Aortic smooth muscle cell (primary cell): ENCODE measurements around the gene ISLR2. TPM values are rescaled to one million over a fixed set of nuclear protein-coding genes. Genes with fewer than 3 reads are reported as not detected.

Experiments used
- total RNA-seq: library from RNA; depleted of rRNA; stranded (reverse); fragments of >200 nt; gene quantifications from 2 replicates; pipeline ENCODE4 v1.2.3, GENCODE V29; 2014

ISLR2 gene, protein sequence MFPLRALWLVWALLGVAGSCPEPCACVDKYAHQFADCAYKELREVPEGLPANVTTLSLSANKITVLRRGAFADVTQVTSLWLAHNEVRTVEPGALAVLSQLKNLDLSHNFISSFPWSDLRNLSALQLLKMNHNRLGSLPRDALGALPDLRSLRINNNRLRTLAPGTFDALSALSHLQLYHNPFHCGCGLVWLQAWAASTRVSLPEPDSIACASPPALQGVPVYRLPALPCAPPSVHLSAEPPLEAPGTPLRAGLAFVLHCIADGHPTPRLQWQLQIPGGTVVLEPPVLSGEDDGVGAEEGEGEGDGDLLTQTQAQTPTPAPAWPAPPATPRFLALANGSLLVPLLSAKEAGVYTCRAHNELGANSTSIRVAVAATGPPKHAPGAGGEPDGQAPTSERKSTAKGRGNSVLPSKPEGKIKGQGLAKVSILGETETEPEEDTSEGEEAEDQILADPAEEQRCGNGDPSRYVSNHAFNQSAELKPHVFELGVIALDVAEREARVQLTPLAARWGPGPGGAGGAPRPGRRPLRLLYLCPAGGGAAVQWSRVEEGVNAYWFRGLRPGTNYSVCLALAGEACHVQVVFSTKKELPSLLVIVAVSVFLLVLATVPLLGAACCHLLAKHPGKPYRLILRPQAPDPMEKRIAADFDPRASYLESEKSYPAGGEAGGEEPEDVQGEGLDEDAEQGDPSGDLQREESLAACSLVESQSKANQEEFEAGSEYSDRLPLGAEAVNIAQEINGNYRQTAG
- not detected in 2 replicates for total RNA-seq

DNA sequence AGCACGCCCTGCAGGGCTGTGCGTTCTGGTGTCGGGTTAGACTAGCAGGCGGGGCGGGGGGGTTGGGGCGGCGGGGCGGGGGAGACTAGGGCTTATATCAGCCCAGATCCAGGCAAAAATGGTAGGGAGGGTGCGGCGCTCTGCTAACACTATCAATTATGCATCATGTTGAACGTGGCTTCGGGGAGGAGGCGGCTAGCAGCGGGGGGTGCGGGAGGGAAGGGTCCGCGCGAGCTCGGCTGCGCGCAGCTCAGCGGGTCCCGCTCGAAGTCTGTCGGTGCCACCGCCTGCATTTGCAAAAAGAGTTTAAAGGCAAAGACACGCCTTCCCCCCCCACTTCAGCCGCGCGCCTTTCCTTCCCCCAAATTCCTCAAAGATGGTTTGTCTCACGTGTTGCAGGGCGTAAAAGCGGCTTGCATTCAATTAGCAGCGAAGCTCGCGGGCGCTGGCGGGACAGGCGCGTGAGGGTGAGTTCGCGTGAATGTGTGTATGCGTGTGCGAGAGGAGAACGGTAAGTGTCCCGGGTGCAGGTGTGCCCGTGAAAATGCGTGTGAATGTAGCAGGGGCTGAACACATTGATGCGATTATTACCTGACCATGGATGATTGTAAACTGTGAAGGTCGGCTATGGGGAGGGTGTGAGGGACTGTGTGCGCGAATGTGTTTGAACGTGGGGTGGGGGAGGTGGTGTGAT lies at the start of gene ISLR2:
Gene ISLR2, plus strand, starts transcription at position 432 of the 694 bp plus-strand sequence. CDS start 2,169 bp downstream, outside the sequence.

GRCh38 chr15:74082450-74082849 lies 47.9 kb upstream of the ISLR2 start, which contains the start of gene GOLGA6A:
GOLGA6A (minus strand) TSS chr15:74082550; CDS start chr15:74082509, 41 bp downstream.

GRCh38 chr15:74173380-74174218 lies 43.2 kb downstream of the ISLR2 start, which contains the start of gene ISLR:
ISLR (plus strand) TSS chr15:74173710; CDS start chr15:74174859, 1,149 bp downstream.

Other genes starting within 250 kb of the ISLR2 start
- gene LOXL1, start 204.1 kb upstream of the ISLR2 start, total RNA-seq, result 186 and 204 TPM in 2 replicates
- 22.4 and 24.7 TPM in 2 replicates for gene STOML1, start 138.3 kb upstream of the ISLR2 start, total RNA-seq
- 21.3 and 44.0 TPM in 2 replicates for gene PML, start 135.9 kb upstream of the ISLR2 start, total RNA-seq
- not detected in 2 replicates for gene GOLGA6A, start 48.0 kb upstream of the ISLR2 start, total RNA-seq
- gene ISLR, start 43.1 kb downstream of the ISLR2 start, total RNA-seq, result 69.2 and 95.8 TPM in 2 replicates
- gene STRA6, start 72.2 kb downstream of the ISLR2 start, total RNA-seq, result 0.06 and 0.26 TPM in 2 replicates
- 0.06 TPM in 1 of 2 replicates, not detected in the other for gene CCDC33, start 105.7 kb downstream of the ISLR2 start, total RNA-seq
- 0.12 and 0.13 TPM in 2 replicates for gene CYP11A1, start 237.1 kb downstream of the ISLR2 start, total RNA-seq